RWPE2 (cell line): Measurements from ENCODE around the gene DENND1A.

ENCODE experiments used
- ATAC-seq: fragments of 200-7000 bp; cut with Tn5 transposase; 3 replicates; pipeline ENCODE4 v1.9.1; 2021; ENCODE audit warnings: low read depth
- DNase-seq: peaks from one replicate; pipeline ENCODE4 v3.0.0-alpha.2; 2020; ENCODE audit warnings: low spot score
- H3K27ac ChIP-seq: fragments of 450-650 bp; 2 replicates; pipeline ENCODE4 v1.5.1; 2017; ENCODE audit warnings: mild to moderate bottlenecking; ENCODE audit not compliant: poor library complexity, severe bottlenecking
- H3K27me3 ChIP-seq: fragments of 250-450 bp; sonication (Bioruptor Pico); 2 replicates; pipeline ENCODE4 v1.5.1; 2021; ENCODE audit warnings: mild to moderate bottlenecking, moderate library complexity; ENCODE audit not compliant: insufficient read depth, poor library complexity, severe bottlenecking
- H3K36me3 ChIP-seq: fragments of 250-450 bp; sonication (Bioruptor Pico); 2 replicates; pipeline ENCODE4 v1.5.1; 2020; ENCODE audit warnings: low read depth, mild to moderate bottlenecking, moderate library complexity
- H3K4me1 ChIP-seq: fragments of 250-450 bp; sonication (Bioruptor Pico); 2 replicates; pipeline ENCODE4 v1.5.1; 2021; ENCODE audit warnings: mild to moderate bottlenecking, moderate library complexity; ENCODE audit not compliant: insufficient read depth, poor library complexity, severe bottlenecking
- H3K4me3 ChIP-seq: fragments of 250-450 bp; sonication (Bioruptor Pico); 2 replicates; pipeline ENCODE4 v1.5.1; 2021; ENCODE audit warnings: mild to moderate bottlenecking, moderate library complexity; ENCODE audit not compliant: severe bottlenecking
- H3K9me3 ChIP-seq: fragments of 250-450 bp; sonication (Bioruptor Pico); 2 replicates; pipeline ENCODE4 v1.5.1; 2021; ENCODE audit warnings: mild to moderate bottlenecking, moderate library complexity; ENCODE audit not compliant: severe bottlenecking
- TF ChIP-seq, protein P1 (sequence below): fragments of 450-650 bp; IDR thresholded peaks from one replicate; pipeline ENCODE4 v1.5.1; 2017; ENCODE audit warnings: mild to moderate bottlenecking, moderate library complexity; ENCODE audit not compliant: poor library complexity, severe bottlenecking

Gene DENND1A

DNA sequence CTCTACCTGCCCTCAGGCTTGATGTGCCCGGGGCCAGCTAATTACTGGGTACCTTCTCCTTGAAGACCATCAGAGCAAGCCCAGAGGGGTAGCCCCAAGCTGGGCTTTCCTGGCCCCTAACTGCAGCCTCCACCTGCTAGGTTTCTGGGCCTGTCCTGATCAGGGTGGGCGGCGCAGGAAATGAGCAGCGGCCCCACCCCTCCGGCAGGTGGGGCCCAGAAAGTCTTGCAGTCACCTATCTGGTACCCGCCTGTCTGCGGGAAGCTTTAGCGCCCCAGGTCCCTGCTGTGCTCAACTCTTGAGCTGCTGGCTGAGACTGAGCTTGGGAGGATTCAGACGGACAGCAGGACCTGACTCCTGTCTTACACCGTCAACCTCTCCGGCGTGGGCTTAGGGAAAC lies 44.5 kb upstream of the DENND1A start:
- Histone ChIP-seq H3K9me3 (no peaks in the 10 kb centered on the region), H3K4me1 (no peaks in the 10 kb centered on the region), H3K4me3 (no peak overlapping the region), H3K36me3 (no peaks in the 10 kb centered on the region), H3K27me3 (peaks cover 2% of the 10 kb centered on the region), H3K27ac (no peak overlapping the region)
- DNase-seq (no peak), ATAC-seq (peak; percentile 14; the same call in 1 of the 3 replicates)
- TF ChIP-seq, protein P1, sequence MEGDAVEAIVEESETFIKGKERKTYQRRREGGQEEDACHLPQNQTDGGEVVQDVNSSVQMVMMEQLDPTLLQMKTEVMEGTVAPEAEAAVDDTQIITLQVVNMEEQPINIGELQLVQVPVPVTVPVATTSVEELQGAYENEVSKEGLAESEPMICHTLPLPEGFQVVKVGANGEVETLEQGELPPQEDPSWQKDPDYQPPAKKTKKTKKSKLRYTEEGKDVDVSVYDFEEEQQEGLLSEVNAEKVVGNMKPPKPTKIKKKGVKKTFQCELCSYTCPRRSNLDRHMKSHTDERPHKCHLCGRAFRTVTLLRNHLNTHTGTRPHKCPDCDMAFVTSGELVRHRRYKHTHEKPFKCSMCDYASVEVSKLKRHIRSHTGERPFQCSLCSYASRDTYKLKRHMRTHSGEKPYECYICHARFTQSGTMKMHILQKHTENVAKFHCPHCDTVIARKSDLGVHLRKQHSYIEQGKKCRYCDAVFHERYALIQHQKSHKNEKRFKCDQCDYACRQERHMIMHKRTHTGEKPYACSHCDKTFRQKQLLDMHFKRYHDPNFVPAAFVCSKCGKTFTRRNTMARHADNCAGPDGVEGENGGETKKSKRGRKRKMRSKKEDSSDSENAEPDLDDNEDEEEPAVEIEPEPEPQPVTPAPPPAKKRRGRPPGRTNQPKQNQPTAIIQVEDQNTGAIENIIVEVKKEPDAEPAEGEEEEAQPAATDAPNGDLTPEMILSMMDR = no peak

DNA sequence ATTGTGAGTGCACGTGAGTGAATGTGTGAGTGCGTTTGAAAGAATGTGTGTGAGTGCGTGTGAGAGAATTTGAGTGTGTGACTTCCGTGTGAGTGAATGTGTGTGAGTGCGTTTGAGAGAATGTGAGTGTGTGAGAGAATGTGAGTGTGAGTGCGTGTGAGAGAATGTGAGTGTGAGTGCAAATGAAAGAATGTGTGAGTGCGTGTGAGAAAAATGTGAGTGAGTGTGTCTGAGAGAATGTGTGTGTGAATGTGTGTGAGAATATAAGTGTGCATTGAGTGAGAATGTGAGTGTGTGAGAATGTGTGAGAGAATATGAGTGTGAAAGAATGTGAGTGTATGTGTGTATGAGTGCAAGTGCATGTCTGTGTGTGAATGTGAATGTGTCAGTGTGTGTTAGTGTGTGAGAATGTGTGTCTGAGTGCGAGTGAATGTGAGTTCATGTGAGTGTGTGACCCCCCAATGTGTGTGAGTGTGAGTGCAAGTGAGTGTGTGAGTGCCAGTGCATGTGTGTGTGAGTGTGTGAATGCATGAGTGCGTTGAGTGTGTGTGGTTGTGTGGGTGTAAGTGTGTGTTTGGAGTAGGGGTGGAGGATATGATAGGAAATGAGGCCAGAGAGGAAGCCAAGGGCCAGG lies 43.8 kb upstream of the DENND1A start:
- no peak for ATAC-seq
- Histone ChIP-seq H3K9me3 (no peaks in the 10 kb centered on the region), H3K27ac (no peak overlapping the region), H3K36me3 (no peaks in the 10 kb centered on the region), H3K27me3 (no peaks in the 10 kb centered on the region), H3K4me3 (no peak overlapping the region), H3K4me1 (no peaks in the 10 kb centered on the region)
- no peak for DNase-seq
- TF ChIP-seq, protein P1 = no peak

DNA sequence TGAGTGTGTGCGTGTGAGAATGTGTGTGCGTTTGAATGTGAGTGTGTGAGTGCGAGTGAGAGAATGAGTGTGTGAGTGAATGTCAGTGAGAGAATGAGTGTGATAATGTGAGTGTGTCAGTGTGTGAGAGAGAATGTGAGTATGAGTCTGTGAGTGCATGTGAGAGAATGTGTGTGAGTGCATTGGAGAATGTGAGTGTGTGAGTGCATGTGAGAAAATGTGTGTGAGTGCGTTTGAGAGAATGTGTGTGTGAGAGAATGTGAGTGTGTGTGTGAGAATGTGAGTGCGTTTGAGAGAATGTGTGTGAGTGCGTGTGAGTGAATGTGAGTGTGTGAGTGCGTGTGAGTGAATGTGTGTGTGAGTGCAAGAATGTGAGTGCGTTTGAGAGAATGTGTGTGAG lies 42.7 kb upstream of the DENND1A start:
- no peaks in the 10 kb centered on the region for H3K9me3 ChIP-seq
- no peaks in the 10 kb centered on the region for H3K36me3 ChIP-seq
- no peaks in the 10 kb centered on the region for H3K27me3 ChIP-seq
- ATAC-seq (no peak), DNase-seq (no peak)
- no peak overlapping the region for H3K27ac ChIP-seq
- no peaks in the 10 kb centered on the region for H3K4me1 ChIP-seq
- TF ChIP-seq, protein P1 = no peak
- no peak overlapping the region for H3K4me3 ChIP-seq

DNA sequence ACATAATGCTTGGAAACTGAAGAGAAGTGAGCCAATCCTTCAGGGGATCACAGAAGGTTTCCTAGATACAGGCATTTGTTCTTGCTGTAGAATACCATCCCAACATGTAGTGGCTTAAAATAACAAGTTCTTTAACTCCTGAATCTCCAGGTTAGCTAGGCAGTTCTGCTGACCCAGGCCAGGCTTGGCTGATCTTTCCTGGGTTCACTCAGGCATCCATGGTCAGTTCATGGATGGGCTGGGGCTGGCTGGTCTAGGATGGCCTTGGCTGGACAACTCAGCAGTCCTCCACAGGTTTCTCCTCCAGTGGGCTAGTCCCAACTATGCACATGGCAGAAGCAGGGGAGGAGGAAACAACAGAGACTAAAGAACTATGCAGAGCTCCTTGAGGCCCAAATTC lies 37.4 kb upstream of the DENND1A start:
- TF ChIP-seq, protein P1 = no peak
- no peaks in the 10 kb centered on the region for H3K36me3 ChIP-seq
- no peak overlapping the region for H3K27ac ChIP-seq
- H3K4me1 ChIP-seq = no peaks in the 10 kb centered on the region
- ATAC-seq = no peak
- DNase-seq = no peak
- H3K4me3 ChIP-seq = no peak overlapping the region
- no peaks in the 10 kb centered on the region for H3K9me3 ChIP-seq
- H3K27me3 ChIP-seq = no peaks in the 10 kb centered on the region

DNA sequence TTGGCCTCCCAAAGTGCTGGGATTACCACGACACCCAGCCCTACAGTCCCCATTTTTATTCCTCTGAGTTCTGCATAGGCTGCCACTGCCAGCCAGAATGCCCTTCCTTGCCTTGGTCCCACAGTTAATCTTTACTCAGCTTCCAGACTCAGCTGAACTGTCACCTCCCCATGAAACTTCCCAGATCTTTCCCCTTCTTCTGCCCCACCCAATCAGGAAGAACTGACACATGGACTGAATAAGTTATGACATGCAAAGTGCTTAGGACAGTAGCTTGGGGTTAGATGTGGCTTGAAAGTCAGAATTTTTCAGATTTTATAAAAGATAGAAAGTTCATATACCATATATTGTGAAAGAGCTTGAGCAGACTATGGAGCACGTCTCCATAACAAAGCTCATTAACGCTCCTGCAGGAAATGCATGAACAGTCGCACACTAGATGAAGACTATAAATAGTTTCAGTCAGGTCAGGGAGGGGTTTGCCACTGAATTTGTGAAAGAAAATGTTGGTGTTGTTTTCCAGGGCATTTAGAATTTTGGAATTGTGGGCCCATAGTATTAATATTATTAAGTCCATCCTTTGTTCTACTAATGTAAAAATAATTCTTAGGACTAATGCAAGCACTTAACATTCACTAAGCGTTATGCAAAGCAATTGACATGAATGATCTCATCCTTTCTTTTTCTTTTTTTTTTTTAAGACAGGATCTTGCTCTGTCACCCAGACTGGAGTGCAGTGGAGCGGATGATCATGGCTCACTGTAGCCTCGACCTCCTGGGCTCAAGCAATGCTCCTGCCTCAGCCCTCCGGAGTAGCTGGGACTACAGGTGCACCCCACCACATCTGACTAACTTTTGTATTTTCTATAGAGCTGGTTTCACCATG lies 36.1 kb upstream of the DENND1A start:
- Histone ChIP-seq H3K27me3 (no peaks in the 10 kb centered on the region), H3K4me3 (no peak overlapping the region), H3K36me3 (no peaks in the 10 kb centered on the region), H3K9me3 (no peaks in the 10 kb centered on the region), H3K4me1 (no peaks in the 10 kb centered on the region), H3K27ac (no peak overlapping the region)
- no peak for ATAC-seq
- no peak for DNase-seq
- TF ChIP-seq, protein P1 = no peak
